Measurements from ENCODE around the gene HSP90AA1.

HSP90AA1 gene

DNA sequence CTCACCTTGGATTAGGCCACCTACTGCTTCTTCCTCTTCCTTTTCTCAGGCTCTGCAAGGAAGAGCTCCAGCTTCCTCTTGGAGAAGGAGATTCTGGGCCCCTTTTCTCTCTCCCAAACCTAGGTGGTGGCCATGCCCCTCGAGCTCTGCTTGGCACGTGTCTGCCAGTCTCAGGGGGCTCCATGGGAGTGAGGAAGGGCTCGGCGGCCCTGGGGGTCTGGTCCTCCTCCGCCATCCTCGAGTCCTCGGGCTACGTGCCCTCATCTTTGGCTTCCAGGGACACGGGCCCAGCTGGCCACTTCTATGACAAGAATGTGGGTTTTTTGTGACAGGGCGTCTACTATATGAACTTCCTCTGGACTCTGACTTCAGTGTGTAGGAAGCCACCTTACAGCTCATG, 34.3 kb downstream of the HSP90AA1 start:
- no peak for TF ChIP-seq CTCF (IDR thresholded peaks at IDR 0.05)

DNA sequence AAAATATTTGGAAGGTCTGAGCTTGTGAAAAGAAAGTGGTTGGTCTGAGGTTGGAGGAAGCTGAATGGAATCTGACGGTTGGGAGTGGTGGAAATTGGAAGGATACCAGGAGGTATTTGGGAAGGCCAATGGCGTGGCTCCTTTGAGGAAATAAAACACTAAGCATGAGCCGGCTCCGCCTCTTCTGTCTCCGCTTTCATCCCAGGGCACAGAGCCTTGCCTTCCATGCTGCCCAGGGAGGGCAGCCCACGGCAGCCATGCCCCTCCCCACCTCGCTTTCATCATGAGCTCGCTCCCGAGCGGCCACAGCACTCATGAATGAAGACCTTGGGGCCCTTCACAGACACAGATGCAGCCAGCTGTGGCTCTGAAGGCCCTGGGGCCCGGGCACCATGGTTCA, 36.2 kb downstream of the HSP90AA1 start:
- no peak for TF ChIP-seq CTCF (IDR thresholded peaks at IDR 0.05)

- no peak for TF ChIP-seq CTCF (IDR thresholded peaks at IDR 0.05)
Observed at GRCh38 chr14:102050026-102050405, 36.8 kb downstream of the HSP90AA1 start.

GRCh38 chr14:102049258-102050025, 37.4 kb downstream of the HSP90AA1 start:
- TF ChIP-seq CTCF (IDR thresholded peaks at IDR 0.05): no peak

- no peak for TF ChIP-seq CTCF (IDR thresholded peaks at IDR 0.05)
Observed at GRCh38 chr14:102047808-102048540, 38.9 kb downstream of the HSP90AA1 start.

GRCh38 chr14:102046337-102047278, 40.2 kb downstream of the HSP90AA1 start:
- TF ChIP-seq CTCF (IDR thresholded peaks at IDR 0.05): peak; percentile 76

- TF ChIP-seq CTCF (IDR thresholded peaks at IDR 0.05): no peak
Observed at GRCh38 chr14:102044566-102044965, 42.3 kb downstream of the HSP90AA1 start.
